Retina (tissue), 1 donor: ENCODE results near the gene COMMD1.
"Not testable (repeated sequence)": the region's sequence is repeated elsewhere in the genome, so short reads cannot be mapped to it uniquely, and the experiment has no call there.

Source experiments
- DNase-seq: peaks from one replicate; pipeline ENCODE4 v3.0.0-alpha.2; 2016

COMMD1 gene

GRCh38 chr2:62032096-62032495 is 126.6 kb downstream of the COMMD1 start:
- no peak for DNase-seq

- DNase-seq, result no peak
Observed at GRCh38 chr2:62034715-62035114, 129.2 kb downstream of the COMMD1 start.

GRCh38 chr2:62036229-62036628 is 130.8 kb downstream of the COMMD1 start:
- DNase-seq, result no peak

GRCh38 chr2:62036761-62037250 is 131.3 kb downstream of the COMMD1 start:
- DNase-seq, result no peak

- no peak for DNase-seq
Observed at GRCh38 chr2:62038975-62039771, 133.7 kb downstream of the COMMD1 start.

GRCh38 chr2:62040926-62041325 is 135.5 kb downstream of the COMMD1 start:
- no peak for DNase-seq

- DNase-seq, result not testable (repeated sequence)
Observed at GRCh38 chr2:62041701-62042385, 136.4 kb downstream of the COMMD1 start.

- DNase-seq, result no peak
Observed at GRCh38 chr2:62042400-62042799, 136.9 kb downstream of the COMMD1 start.

- no peak for DNase-seq
Observed at GRCh38 chr2:62042944-62043343, 137.5 kb downstream of the COMMD1 start.

GRCh38 chr2:62045017-62045543 is 139.6 kb downstream of the COMMD1 start:
- no peak for DNase-seq

GRCh38 chr2:62046141-62046540 is 140.7 kb downstream of the COMMD1 start:
- DNase-seq, result no peak

- DNase-seq, result no peak
Observed at GRCh38 chr2:62050456-62051045, 145.1 kb downstream of the COMMD1 start.

- DNase-seq, result no peak
Observed at GRCh38 chr2:62054029-62054791, 148.7 kb downstream of the COMMD1 start.

- no peak for DNase-seq
Observed at GRCh38 chr2:62054916-62055450, 149.5 kb downstream of the COMMD1 start.

GRCh38 chr2:62055724-62056336 is 150.4 kb downstream of the COMMD1 start:
- no peak for DNase-seq

GRCh38 chr2:62056341-62056740 is 150.9 kb downstream of the COMMD1 start:
- no peak for DNase-seq

GRCh38 chr2:62065243-62065642 is 159.8 kb downstream of the COMMD1 start:
- DNase-seq, result no peak

- DNase-seq, result no peak
Observed at GRCh38 chr2:62071126-62071598, 165.7 kb downstream of the COMMD1 start.

GRCh38 chr2:62071760-62072680 is 166.5 kb downstream of the COMMD1 start:
- no peak for DNase-seq

- DNase-seq, result no peak
Observed at GRCh38 chr2:62074233-62074632, 168.8 kb downstream of the COMMD1 start.
